Brain microvascular endothelial cell (primary cell): ENCODE results near the gene USP10.

Experiments
- DNase-seq: peaks from one replicate; pipeline ENCODE4 v3.0.0-alpha.2; 2020
- H3K27ac ChIP-seq: fragments of 250-450 bp; sonication (Bioruptor Pico); 2 replicates; pipeline ENCODE4 v1.5.1; 2020; ENCODE audit warnings: mild to moderate bottlenecking, moderate library complexity
- H3K27me3 ChIP-seq: fragments of 250-450 bp; sonication (Bioruptor Pico); replicated peaks from 2 replicates; pipeline ENCODE4 v1.5.1; 2020; ENCODE audit warnings: mild to moderate bottlenecking
- H3K36me3 ChIP-seq: fragments of 250-450 bp; sonication (Bioruptor Pico); replicated peaks from 2 replicates; pipeline ENCODE4 v1.5.1; 2020; ENCODE audit warnings: mild to moderate bottlenecking
- H3K4me3 ChIP-seq: 2 replicates; pipeline ENCODE4 v1.5.1; 2011; ENCODE audit warnings: low read depth, mild to moderate bottlenecking, control low read depth, low read length, moderate library complexity
- CTCF ChIP-seq: IDR thresholded peaks from 2 replicates; pipeline ENCODE4 v1.5.1; 2011; ENCODE audit warnings: low read depth, mild to moderate bottlenecking, moderate library complexity, low read length, control low read depth, inconsistent platforms; ENCODE audit errors: missing control alignments
- in situ Hi-C: cut with HindIII; loops from 2 replicates; pipeline ENCODE4 v1.10.0; 2017; ENCODE audit warnings: low sequenced_read_pairs, low pct_ligation_motif_present

Gene USP10

GRCh38 chr16:84667600-84668309 is 32.0 kb upstream of the USP10 start:
- Histone ChIP-seq H3K36me3 (peaks cover 6% of the 10 kb centered on the region), H3K27ac (no peak overlapping the region), H3K4me3 (no peak overlapping the region), H3K27me3 (no peaks in the 10 kb centered on the region)
- in situ Hi-C loops, result no loop called here
- no peak for TF ChIP-seq CTCF
- no peak for DNase-seq

GRCh38 chr16:84670063-84670462 is 29.7 kb upstream of the USP10 start:
- Histone ChIP-seq H3K36me3 (peaks cover 2% of the 10 kb centered on the region), H3K4me3 (no peak overlapping the region), H3K27ac (no peak overlapping the region), H3K27me3 (no peaks in the 10 kb centered on the region)
- DNase-seq, result no peak
- in situ Hi-C loops, result no loop called here
- TF ChIP-seq CTCF, result no peak

DNA sequence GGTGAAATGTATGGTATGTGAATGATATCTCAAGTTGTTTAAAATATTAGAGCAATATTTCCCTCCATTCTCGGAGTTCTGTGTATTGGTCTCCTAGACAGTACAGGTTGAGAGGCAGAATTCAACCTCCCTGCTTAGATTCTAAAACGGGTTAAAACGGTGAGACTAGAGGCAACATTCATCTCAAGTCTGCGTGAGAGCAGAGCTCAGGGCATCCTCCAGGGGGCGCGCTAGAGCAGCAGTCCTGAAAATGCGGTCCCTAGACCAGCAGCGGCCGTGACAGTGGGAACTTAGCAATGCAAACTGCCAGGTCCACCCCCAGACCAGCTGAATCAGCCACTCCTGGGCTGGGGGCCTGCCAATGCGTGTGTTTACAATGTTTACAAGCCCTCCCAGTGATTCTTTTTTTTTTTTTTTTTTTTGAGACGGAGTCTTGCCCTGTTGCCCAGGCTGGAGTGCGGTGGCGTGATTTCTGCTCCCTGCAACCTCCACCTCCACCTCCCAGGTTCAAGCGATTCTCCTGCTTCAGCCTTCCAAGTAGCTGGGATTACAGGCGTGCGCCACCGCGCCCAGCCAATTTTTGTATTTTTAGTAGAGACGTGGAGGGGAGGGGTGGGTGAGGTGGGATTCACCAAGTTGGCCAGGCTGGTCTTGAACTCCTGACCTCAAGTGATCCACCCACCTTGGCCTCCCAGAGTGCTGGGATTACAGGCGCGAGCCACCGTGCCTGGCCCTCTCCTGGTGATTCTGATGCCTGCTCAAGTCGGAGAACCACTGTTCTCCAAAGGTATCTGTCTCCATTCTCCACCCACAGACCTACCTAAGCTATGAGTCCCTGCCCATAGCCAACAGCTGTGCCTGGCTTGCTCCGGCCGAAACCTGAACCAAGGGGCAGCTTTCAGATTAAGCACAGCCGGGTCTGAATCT is 27.3 kb upstream of the USP10 start:
- peak; percentile 98 for TF ChIP-seq CTCF
- H3K4me3 ChIP-seq, result no peak overlapping the region
- in situ Hi-C loops, result no loop called here
- no peaks in the 10 kb centered on the region for H3K36me3 ChIP-seq
- H3K27ac ChIP-seq, result no peak overlapping the region
- peak; percentile 62 for DNase-seq
- H3K27me3 ChIP-seq, result no peaks in the 10 kb centered on the region

GRCh38 chr16:84673203-84673535 is 26.6 kb upstream of the USP10 start:
- Histone ChIP-seq H3K36me3 (no peaks in the 10 kb centered on the region), H3K27ac (no peak overlapping the region), H3K27me3 (no peaks in the 10 kb centered on the region), H3K4me3 (no peak overlapping the region)
- no peak for DNase-seq
- no peak for TF ChIP-seq CTCF
- in situ Hi-C loops, result no loop called here

- in situ Hi-C loops, result no loop called here
- no peak overlapping the region for H3K27ac ChIP-seq
- H3K36me3 ChIP-seq, result no peaks in the 10 kb centered on the region
- H3K4me3 ChIP-seq, result no peak overlapping the region
- no peak for TF ChIP-seq CTCF
- H3K27me3 ChIP-seq, result no peaks in the 10 kb centered on the region
- DNase-seq, result no peak
Measured at GRCh38 chr16:84673561-84673960, 26.2 kb upstream of the USP10 start.
